Glutamatergic neuron (in vitro differentiated cells): Measurements from ENCODE around the gene BLM. TPM values are rescaled to one million over a fixed set of nuclear protein-coding genes. Genes with fewer than 3 reads are reported as not detected.

Experiments used
- DNase-seq: peaks from one replicate; pipeline ENCODE4 v3.0.0; 2022
- H3K27ac Mint-ChIP-seq: one replicate; pipeline ENCODE4 v1.8.0; 2020; ENCODE audit warnings: mild to moderate bottlenecking, mixed read lengths, inconsistent platforms; ENCODE audit not compliant: unreplicated experiment
- H3K27me3 Mint-ChIP-seq: one replicate; pipeline ENCODE4 v1.8.0; 2020; ENCODE audit warnings: mild to moderate bottlenecking, moderate library complexity, mixed read lengths, inconsistent platforms; ENCODE audit not compliant: unreplicated experiment
- H3K36me3 Mint-ChIP-seq: one replicate; pipeline ENCODE4 v1.8.0; 2020; ENCODE audit warnings: mild to moderate bottlenecking, mixed read lengths, inconsistent platforms; ENCODE audit not compliant: unreplicated experiment
- H3K4me1 Mint-ChIP-seq: one replicate; pipeline ENCODE4 v1.8.0; 2020; ENCODE audit warnings: mild to moderate bottlenecking, low read depth, mixed read lengths, inconsistent platforms; ENCODE audit not compliant: unreplicated experiment
- H3K4me3 Mint-ChIP-seq: one replicate; pipeline ENCODE4 v1.8.0; 2020; ENCODE audit warnings: mild to moderate bottlenecking, mixed read lengths, inconsistent platforms; ENCODE audit not compliant: unreplicated experiment
- H3K9me3 Mint-ChIP-seq: one replicate; pipeline ENCODE4 v1.8.0; 2020; ENCODE audit warnings: mild to moderate bottlenecking, moderate library complexity, mixed read lengths, inconsistent platforms; ENCODE audit not compliant: unreplicated experiment
- total RNA-seq: library from RNA; stranded (reverse); fragmentation: NEBNext Ultra II Directional; extraction: Animal tissue kit (Norgen Biotek cat#: 25700); gene quantifications from one replicate; pipeline ENCODE4 v1.2.1, GENCODE V29; 2021; ENCODE audit not compliant: unreplicated experiment
- TF ChIP-seq, protein P1 (sequence below): fragments of 200-600 bp; sonication (generic); IDR thresholded peaks from one replicate; pipeline ENCODE4 v1.5.0; 2021; ENCODE audit not compliant: partially characterized antibody, unreplicated experiment

The BLM gene
- total RNA-seq, 1 donor from 2014 or later = 5.4 TPM

DNA sequence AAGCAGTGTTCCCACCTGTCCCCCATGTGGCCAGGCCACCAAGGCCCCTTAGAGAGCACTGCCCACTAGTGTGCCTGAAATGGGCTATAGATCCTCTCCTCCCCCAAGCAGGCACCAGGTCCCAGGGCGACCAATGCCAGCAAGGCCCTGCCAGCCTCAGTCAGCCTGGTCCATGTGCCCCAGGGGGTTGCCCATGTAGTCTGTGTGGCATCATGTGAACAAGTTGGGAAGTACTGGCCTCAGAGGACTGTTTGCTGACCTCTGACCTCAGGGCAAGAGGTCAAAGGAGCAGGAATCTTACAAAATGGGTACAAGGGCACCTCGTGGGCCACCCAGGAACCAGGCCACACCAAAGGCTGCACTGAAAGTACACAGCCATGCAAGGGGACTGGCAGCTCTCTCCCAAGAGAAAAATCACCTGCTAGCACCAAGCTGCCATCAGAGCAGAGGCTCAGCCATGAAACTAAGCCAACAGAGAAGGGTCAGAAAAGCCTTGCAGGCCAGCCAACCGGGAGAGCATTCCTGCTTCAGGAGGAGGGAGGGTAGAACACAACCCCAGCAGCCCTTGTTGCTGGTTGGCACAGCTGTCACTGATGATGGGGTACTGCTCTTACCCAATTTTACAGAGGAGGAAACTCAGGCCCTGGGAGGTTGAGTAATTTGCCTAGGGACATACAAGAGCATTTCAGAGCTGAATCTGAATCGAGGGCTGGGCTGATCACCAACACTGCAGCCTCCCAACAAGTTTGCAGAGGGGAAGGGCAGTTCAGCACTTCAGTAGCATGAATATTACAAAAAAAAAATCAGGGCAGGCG is 146.0 kb downstream of the BLM start:
- peaks cover 2% of the 10 kb centered on the region for H3K27me3 Mint-ChIP-seq
- no peaks in the 10 kb centered on the region for H3K36me3 Mint-ChIP-seq
- H3K9me3 Mint-ChIP-seq = no peaks in the 10 kb centered on the region
- H3K4me3 Mint-ChIP-seq = no peak overlapping the region
- H3K4me1 Mint-ChIP-seq = peaks cover 5% of the 10 kb centered on the region
- no peak for DNase-seq
- H3K27ac Mint-ChIP-seq = no peak overlapping the region
- TF ChIP-seq, protein P1, sequence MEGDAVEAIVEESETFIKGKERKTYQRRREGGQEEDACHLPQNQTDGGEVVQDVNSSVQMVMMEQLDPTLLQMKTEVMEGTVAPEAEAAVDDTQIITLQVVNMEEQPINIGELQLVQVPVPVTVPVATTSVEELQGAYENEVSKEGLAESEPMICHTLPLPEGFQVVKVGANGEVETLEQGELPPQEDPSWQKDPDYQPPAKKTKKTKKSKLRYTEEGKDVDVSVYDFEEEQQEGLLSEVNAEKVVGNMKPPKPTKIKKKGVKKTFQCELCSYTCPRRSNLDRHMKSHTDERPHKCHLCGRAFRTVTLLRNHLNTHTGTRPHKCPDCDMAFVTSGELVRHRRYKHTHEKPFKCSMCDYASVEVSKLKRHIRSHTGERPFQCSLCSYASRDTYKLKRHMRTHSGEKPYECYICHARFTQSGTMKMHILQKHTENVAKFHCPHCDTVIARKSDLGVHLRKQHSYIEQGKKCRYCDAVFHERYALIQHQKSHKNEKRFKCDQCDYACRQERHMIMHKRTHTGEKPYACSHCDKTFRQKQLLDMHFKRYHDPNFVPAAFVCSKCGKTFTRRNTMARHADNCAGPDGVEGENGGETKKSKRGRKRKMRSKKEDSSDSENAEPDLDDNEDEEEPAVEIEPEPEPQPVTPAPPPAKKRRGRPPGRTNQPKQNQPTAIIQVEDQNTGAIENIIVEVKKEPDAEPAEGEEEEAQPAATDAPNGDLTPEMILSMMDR = no peak

GRCh38 chr15:90863987-90864386 is 146.8 kb downstream of the BLM start:
- no peak for DNase-seq
- Mint-ChIP-seq H3K4me3 (no peak overlapping the region), H3K36me3 (no peaks in the 10 kb centered on the region), H3K27me3 (peaks cover 2% of the 10 kb centered on the region), H3K4me1 (peaks cover 7% of the 10 kb centered on the region), H3K9me3 (no peaks in the 10 kb centered on the region), H3K27ac (no peak overlapping the region)
- TF ChIP-seq, protein P1 = no peak

- H3K4me3 Mint-ChIP-seq = no peak overlapping the region
These were observed 147.4 kb downstream of the BLM start for GRCh38 chr15:90864507-90864906.

DNA sequence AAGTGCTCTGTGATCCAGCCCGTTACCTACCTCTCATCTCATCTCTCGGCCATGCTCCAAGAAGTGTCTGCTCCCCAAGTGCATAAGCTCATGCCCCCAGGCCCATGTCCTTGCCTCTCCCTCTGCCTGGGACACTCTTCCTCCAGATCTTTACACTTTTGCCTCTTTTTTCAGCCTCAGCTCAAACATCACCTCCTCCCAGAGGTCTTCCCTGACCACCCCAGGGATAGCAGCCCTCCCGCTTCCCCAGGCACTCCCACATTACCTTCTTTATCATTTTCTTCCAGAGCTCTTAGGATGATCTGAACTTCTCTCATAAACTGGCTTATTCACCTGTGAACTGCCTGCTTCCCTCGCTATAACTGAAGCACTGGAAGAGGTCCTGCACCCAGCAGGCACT is 148.6 kb downstream of the BLM start:
- Mint-ChIP-seq H3K36me3 (no peaks in the 10 kb centered on the region), H3K27ac (no peak overlapping the region), H3K4me3 (no peak overlapping the region)

More at GRCh38 chr15:90864507-90864906, 147.4 kb downstream of the BLM start:
- Mint-ChIP-seq H3K9me3 (no peaks in the 10 kb centered on the region), H3K4me1 (peaks cover 3% of the 10 kb centered on the region), H3K27ac (no peak overlapping the region), H3K27me3 (peaks cover 2% of the 10 kb centered on the region), H3K36me3 (no peaks in the 10 kb centered on the region)
- TF ChIP-seq, protein P1 = no peak
- no peak for DNase-seq

More for the DNA sequence above, 148.6 kb downstream of the BLM start:
- peaks cover 4% of the 10 kb centered on the region for H3K9me3 Mint-ChIP-seq
- TF ChIP-seq, protein P1 = no peak
- peaks cover 10% of the 10 kb centered on the region for H3K4me1 Mint-ChIP-seq
- peaks cover 2% of the 10 kb centered on the region for H3K27me3 Mint-ChIP-seq
- no peak for DNase-seq

Other genes starting within 250 kb of the BLM start
- 50.1 TPM for gene CRTC3, start 187.4 kb upstream of the BLM start, total RNA-seq
- gene FURIN, start 151.2 kb downstream of the BLM start, total RNA-seq = 26.5 TPM
- 3.3 TPM for gene FES, start 167.2 kb downstream of the BLM start, total RNA-seq
- gene MAN2A2, start 186.0 kb downstream of the BLM start, total RNA-seq = 81.8 TPM
- gene HDDC3, start 215.2 kb downstream of the BLM start, total RNA-seq = 10.7 TPM
- 65.1 TPM for gene UNC45A, start 217.9 kb downstream of the BLM start, total RNA-seq
- gene RCCD1, start 237.5 kb downstream of the BLM start, total RNA-seq = 11.5 TPM